Hematopoietic multipotent progenitor cell treated with erythropoietin and hydrocortisone succinate and interleukin-3 and kit ligand, for 8 days (in vitro differentiated cells): Measurements from ENCODE around the gene MRPL42.
"Not testable (repeated sequence)": the region's sequence is repeated elsewhere in the genome, so short reads cannot be mapped to it uniquely, and the experiment has no call there.

Experiments used
- DNase-seq: peaks from one replicate; pipeline ENCODE4 v3.0.0-alpha.2; 2015

Gene MRPL42

GRCh38 chr12:93467351-93468007 is at the start of gene MRPL42:
Gene MRPL42, plus strand, starts transcription at chr12:93467514. Its CDS starts 1,772 bp downstream, at chr12:93469286.
- peak; percentile 93 for DNase-seq

- no peak for DNase-seq
Measured at GRCh38 chr12:93417967-93418480, 49.3 kb upstream of the MRPL42 start.

- peak; percentile 71 for DNase-seq
Measured at GRCh38 chr12:93419388-93420034, 47.8 kb upstream of the MRPL42 start.

- DNase-seq = no peak
Measured at GRCh38 chr12:93422050-93422449, 45.3 kb upstream of the MRPL42 start.

- DNase-seq = no peak
Measured at GRCh38 chr12:93425736-93426411, 41.4 kb upstream of the MRPL42 start.

GRCh38 chr12:93426412-93426805 is 40.9 kb upstream of the MRPL42 start:
- DNase-seq = no peak

- no peak for DNase-seq
Measured at GRCh38 chr12:93427779-93428564, 39.3 kb upstream of the MRPL42 start.

- DNase-seq = no peak
Measured at GRCh38 chr12:93429448-93429847, 37.9 kb upstream of the MRPL42 start.

GRCh38 chr12:93429852-93430251 is 37.5 kb upstream of the MRPL42 start:
- no peak for DNase-seq

- DNase-seq = no peak
Measured at GRCh38 chr12:93430280-93430679, 37.0 kb upstream of the MRPL42 start.

GRCh38 chr12:93432031-93432430 is 35.3 kb upstream of the MRPL42 start:
- DNase-seq = not testable (repeated sequence)

- DNase-seq = no peak
Measured at GRCh38 chr12:93434256-93434865, 33.0 kb upstream of the MRPL42 start.

GRCh38 chr12:93438266-93439050 is 28.9 kb upstream of the MRPL42 start:
- no peak for DNase-seq

- no peak for DNase-seq
Measured at GRCh38 chr12:93440043-93440835, 27.1 kb upstream of the MRPL42 start.

- peak; percentile 23 for DNase-seq
Measured at GRCh38 chr12:93441081-93441616, 26.2 kb upstream of the MRPL42 start.

- peak; percentile 94 for DNase-seq
Measured at GRCh38 chr12:93441617-93442410, 25.5 kb upstream of the MRPL42 start, which contains the start of gene UBE2N. Gene UBE2N, minus strand, starts transcription at chr12:93441947. Its CDS starts 63 bp downstream, at chr12:93441884.

- DNase-seq = peak; percentile 42
Measured at GRCh38 chr12:93442411-93443340, 24.6 kb upstream of the MRPL42 start.

GRCh38 chr12:93443576-93443975 is 23.7 kb upstream of the MRPL42 start:
- peak; percentile 17 for DNase-seq
